GM12874 (cell line): ENCODE measurements around the gene NSD2.

Source experiments
- TF ChIP-seq, protein P1 (sequence below): IDR thresholded peaks from 2 replicates; pipeline ENCODE4 v1.5.1; 2011; ENCODE audit warnings: low read depth, mild to moderate bottlenecking, control low read depth, low read length, moderate library complexity; ENCODE audit not compliant: insufficient read depth

NSD2 gene

DNA sequence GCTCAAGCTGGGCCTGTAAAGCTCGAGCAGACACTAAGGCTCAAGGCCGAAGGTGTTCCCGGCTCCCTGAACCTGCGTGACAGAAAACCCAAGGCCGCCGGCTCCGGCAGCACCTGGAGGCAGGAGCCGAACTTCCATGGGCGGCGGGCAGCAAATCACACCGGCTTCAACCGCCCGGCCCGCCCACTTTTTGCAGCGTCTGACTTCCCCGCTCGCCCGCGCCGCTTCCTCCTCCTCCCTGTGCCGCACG lies 940 bp upstream of the NSD2 start:
- TF ChIP-seq, protein P1, sequence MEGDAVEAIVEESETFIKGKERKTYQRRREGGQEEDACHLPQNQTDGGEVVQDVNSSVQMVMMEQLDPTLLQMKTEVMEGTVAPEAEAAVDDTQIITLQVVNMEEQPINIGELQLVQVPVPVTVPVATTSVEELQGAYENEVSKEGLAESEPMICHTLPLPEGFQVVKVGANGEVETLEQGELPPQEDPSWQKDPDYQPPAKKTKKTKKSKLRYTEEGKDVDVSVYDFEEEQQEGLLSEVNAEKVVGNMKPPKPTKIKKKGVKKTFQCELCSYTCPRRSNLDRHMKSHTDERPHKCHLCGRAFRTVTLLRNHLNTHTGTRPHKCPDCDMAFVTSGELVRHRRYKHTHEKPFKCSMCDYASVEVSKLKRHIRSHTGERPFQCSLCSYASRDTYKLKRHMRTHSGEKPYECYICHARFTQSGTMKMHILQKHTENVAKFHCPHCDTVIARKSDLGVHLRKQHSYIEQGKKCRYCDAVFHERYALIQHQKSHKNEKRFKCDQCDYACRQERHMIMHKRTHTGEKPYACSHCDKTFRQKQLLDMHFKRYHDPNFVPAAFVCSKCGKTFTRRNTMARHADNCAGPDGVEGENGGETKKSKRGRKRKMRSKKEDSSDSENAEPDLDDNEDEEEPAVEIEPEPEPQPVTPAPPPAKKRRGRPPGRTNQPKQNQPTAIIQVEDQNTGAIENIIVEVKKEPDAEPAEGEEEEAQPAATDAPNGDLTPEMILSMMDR: no peak

- TF ChIP-seq, protein P1: no peak
Measured at GRCh38 chr4:1871471-1872021, 353 bp downstream of the NSD2 start.

DNA sequence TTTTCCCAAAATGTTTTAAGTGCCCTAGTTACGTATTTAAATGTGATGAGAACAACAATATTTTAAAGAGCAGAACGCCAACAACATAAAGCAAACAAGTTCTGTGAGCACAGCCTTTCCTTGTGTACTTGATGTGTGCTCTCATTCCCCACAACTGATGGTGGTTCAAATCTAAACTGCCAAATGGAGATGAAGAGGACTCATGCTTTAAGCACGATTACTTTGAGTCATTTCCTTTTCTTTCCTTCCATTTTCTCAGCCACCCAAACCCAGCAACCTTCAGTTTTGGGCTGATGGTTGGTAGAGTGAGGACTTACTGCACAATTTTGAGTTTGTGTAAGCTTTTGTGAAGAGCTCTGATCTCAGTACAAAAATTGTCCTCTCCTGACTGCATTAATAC lies 1.7 kb downstream of the NSD2 start:
- TF ChIP-seq, protein P1: no peak

GRCh38 chr4:1873291-1873690 lies 2.1 kb downstream of the NSD2 start:
- TF ChIP-seq, protein P1: no peak

GRCh38 chr4:1873776-1874175 lies 2.6 kb downstream of the NSD2 start:
- TF ChIP-seq, protein P1: no peak

DNA sequence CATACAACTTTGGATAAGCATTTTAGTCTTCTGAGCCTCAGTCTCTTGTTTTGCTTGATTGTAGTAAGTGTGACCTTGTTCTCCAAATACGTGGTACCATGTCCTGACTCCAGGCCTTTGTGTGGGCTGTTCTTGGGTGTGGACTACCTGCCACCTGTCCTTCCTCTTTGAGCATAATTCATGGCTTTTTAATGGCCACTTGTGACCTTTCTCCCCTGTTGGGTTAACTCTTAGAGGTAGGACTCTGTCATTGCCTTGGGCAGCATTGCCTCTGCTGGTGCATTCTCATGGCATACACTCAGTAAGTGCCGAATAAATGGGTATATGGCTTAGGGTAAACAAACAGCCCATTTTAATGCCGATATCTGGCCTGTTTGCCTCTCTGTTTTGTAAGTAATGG lies 3.0 kb downstream of the NSD2 start:
- TF ChIP-seq, protein P1: no peak

DNA sequence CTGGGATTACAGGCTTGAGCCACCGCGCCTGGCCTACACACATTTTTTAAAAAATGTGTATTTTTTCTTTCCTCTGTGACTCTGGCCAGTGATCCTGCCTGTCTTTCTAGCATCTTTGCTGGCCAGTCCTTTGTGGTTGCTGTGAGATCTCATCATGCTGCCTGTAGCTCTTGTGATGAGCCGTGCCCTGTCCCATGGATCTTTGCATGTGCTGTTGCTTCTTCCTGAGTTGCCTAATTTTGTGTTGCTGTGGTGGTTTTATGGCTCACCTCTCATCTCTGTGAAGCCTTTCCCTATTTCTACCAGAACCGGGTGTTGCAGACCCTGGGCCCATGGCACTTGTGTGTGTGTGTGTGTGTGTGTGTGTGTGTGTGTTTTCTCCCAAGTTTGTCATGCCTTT lies 8.3 kb downstream of the NSD2 start:
- TF ChIP-seq, protein P1: no peak

GRCh38 chr4:1880332-1880731 lies 9.1 kb downstream of the NSD2 start:
- TF ChIP-seq, protein P1: no peak
